Esophagus squamous epithelium (tissue), 4 donors: ENCODE data around the gene TDRD9.

Source experiments
- CTCF ChIP-seq, 6 experiments: fragments of 450-650 bp in 4 of 6; fragments of 200-600 bp in 2 of 6; sonication (generic) in 2 of 6; IDR thresholded peaks; one replicate each; pipeline ENCODE4 v1.5.1; 2016 to 2019; ENCODE audit warnings: antibody characterized with exemption in 6 of 6, mild to moderate bottlenecking in 4 of 6, moderate library complexity in 4 of 6
- POLR2A ChIP-seq, 4 donors: fragments of 450-650 bp; IDR thresholded peaks; one replicate each; pipeline ENCODE4 v1.6.1; 2017; ENCODE audit warnings: antibody characterized with exemption in 4 of 4, mild to moderate bottlenecking in 4 of 4, moderate library complexity in 3 of 4

- TF ChIP-seq CTCF (IDR thresholded peaks at IDR 0.05) (no peak), POLR2A (IDR thresholded peaks at IDR 0.05) (no peak)
These were observed 102.7 kb downstream of the TDRD9 start for GRCh38 chr14:104030958-104031357.
